Liver (tissue), 9 donors: ENCODE measurements around the gene PRODH. TPM values are rescaled to one million over a fixed set of nuclear protein-coding genes. Genes with fewer than 3 reads are reported as not detected.
"Not testable (repeated sequence)": the region's sequence is repeated elsewhere in the genome, so short reads cannot be mapped to it uniquely, and the experiment has no call there.

Experiments used
- DNase-seq: peaks from one replicate; pipeline ENCODE4 v3.0.0-alpha.2; 2017; ENCODE audit warnings: low spot score
- H3K27ac ChIP-seq, 2 donors: one replicate each; pipeline ENCODE4 v1.7.0; 2013; ENCODE audit warnings: inconsistent platforms in 2 of 2, low read length in 2 of 2, control low read depth in 1 of 2, low read depth in 1 of 2, mild to moderate bottlenecking in 1 of 2
- H3K27me3 ChIP-seq, 4 donors: one replicate each; pipeline versions ENCODE4 v1.6.1 to v1.7.0; 2013; ENCODE audit warnings: low read length in 3 of 4, inconsistent platforms in 1 of 4, mild to moderate bottlenecking in 1 of 4, moderate library complexity in 1 of 4; ENCODE audit not compliant: control insufficient read depth in 4 of 4, insufficient read depth in 4 of 4
- H3K36me3 ChIP-seq, 4 donors: one replicate each; pipeline versions ENCODE4 v1.6.1 to v1.7.0; 2013; ENCODE audit warnings: low read length in 3 of 4, mild to moderate bottlenecking in 3 of 4, low read depth in 1 of 4, moderate library complexity in 1 of 4; ENCODE audit not compliant: control insufficient read depth in 4 of 4, insufficient read depth in 3 of 4
- H3K4me1 ChIP-seq, 4 donors: one replicate each; pipeline versions ENCODE4 v1.6.1 to v1.7.0; 2013; ENCODE audit warnings: low read length in 3 of 4, mild to moderate bottlenecking in 3 of 4, moderate library complexity in 1 of 4; ENCODE audit not compliant: control insufficient read depth in 4 of 4, insufficient read depth in 4 of 4
- H3K4me3 ChIP-seq, 3 donors: one replicate each; pipeline versions ENCODE4 v1.6.1 to v1.7.0; 2013; ENCODE audit warnings: low read length in 3 of 3, control low read depth in 1 of 3, low read depth in 1 of 3, mild to moderate bottlenecking in 1 of 3
- H3K9ac ChIP-seq, 2 donors: one replicate each; pipeline ENCODE4 v1.7.0; 2013; ENCODE audit warnings: low read length in 2 of 2, mild to moderate bottlenecking in 2 of 2, moderate library complexity in 2 of 2, control low read depth in 1 of 2, low read depth in 1 of 2
- H3K9me3 ChIP-seq, 4 donors: one replicate each; pipeline versions ENCODE4 v1.6.1 to v1.7.0; 2013; ENCODE audit warnings: low read length in 3 of 4; ENCODE audit not compliant: control insufficient read depth in 4 of 4
- NR2F2 ChIP-seq: IDR thresholded peaks from 2 replicates; pipeline ENCODE4 v1.6.1; 2016; ENCODE audit warnings: antibody characterized with exemption
- WGBS: extraction: QIAGEN DNeasy Blood & Tissue Kit; methylation state at CpG from one replicate; pipeline ENCODE4 v1.1.7; 2013; 5-methylcytosine and 5-hydroxymethylcytosine counted together
- polyA plus RNA-seq, 2 donors: library from polyadenylated mRNA; stranded (reverse) in 1 of 2; unstranded in 1 of 2; fragments of 200-250 nt in 1 of 2; fragments of >200 nt in 1 of 2; fragmentation: Nextera tagmentation in 1 of 2; extraction: Ambion mirVana in 1 of 2; gene quantifications; one replicate each; pipeline versions ENCODE4 v1.2.1 to v1.2.3, GENCODE V29; 2013 to 2015
- total RNA-seq, 2 donors: library from RNA; depleted of rRNA; stranded (reverse); fragments of >200 nt; gene quantifications; one replicate each; pipeline ENCODE4 v1.2.3, GENCODE V29; 2014
- donor health status: healthy.
- donor health status: healthy.
- donor health status: healthy.
- donor health status: healthy.
- donor health status: healthy.

Gene PRODH
- total and polyA plus RNA-seq, 4 donors: 1.2 to 4.1 (median 1.6) TPM; not detected in 1

DNA sequence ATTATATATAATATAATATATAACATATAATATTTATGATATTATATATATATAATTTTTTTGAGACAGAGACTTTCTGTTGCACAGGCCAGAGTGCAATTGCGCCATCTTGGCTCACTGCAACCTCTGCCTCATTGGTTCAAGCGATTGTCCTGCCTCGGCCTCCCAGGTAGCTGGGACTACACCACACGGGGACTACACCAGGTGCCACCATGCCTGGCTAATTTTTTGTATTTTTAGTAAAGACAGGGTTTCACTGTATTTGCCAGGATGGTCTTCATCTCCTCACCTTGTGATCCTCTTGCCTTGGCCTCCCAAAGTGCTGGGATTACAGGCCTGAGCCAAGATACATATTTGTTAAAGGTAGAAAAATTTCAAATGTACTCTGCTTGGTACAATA, 42.3 kb downstream of the PRODH start:
- not testable (repeated sequence) for H3K27ac ChIP-seq, H3K27me3 ChIP-seq, H3K4me3 ChIP-seq, DNase-seq, H3K4me1 ChIP-seq, H3K9me3 ChIP-seq, H3K9ac ChIP-seq, H3K36me3 ChIP-seq
- WGBS: no CpG with 5 or more reads among the region's 4 CpGs

DNA sequence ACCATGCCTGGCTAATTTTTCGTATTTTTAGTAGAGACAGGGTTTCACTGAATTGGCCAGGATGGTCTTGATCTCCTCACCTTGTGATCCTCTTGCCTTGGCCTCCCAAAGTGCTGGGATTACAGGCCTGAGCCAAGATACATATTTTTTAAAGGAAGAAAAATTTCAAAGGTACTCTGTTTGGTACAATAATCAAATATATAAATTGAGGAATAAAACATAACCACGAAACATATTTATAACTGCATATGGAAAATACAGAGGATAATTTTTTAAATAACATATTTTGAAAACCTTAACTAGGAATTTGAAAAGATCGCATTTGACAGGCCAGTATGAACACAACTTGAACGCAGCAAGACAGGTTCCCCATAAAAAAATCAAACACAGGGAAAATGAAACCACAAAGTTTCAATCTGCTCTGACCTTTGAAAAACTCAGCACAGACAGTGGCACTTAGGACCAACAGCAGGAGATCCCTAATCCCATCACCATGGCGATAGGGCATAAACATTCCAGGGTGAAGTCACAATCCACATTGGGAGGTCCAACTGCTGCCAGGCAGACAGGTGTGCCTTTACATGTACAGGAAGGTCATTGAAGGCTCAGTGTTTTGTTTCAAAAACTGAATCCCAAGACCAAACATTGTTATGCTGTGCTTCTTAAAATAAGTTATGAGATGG, 45.4 kb downstream of the PRODH start:
- H3K36me3 ChIP-seq, H3K4me3 ChIP-seq, H3K9ac ChIP-seq, H3K4me1 ChIP-seq, DNase-seq, H3K27ac ChIP-seq, H3K27me3 ChIP-seq, H3K9me3 ChIP-seq: not testable (repeated sequence)
- no CpG with 5 or more reads among the region's 5 CpGs for WGBS

DNA sequence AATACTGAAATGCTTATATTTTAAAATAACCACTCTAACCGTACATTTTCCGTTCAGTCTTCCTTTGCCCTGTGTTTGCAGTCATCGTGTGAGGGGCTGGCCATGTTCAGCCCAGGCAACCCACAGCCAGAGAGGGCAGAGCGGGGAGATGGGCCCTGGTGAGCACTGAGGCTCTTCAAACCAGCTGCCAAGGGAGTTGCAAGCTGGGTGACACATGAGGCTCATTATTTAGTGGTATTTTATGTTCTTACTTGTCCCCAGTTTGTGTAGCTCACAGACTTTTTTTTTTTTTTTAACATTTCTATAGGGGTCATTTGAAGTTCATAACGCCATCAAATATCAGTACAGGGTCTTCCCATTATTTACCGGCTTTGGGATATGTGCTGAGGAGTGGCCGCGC, 48.0 kb downstream of the PRODH start:
- WGBS: 58% methylated on average over 1 of the region's 8 CpGs
- Histone ChIP-seq H3K9ac (no peak overlapping the region), H3K27me3 (no peaks in the 10 kb centered on the region), H3K9me3 (no peaks in the 10 kb centered on the region), H3K27ac (no peak overlapping the region), H3K4me3 (no peak overlapping the region), H3K4me1 (no peaks in the 10 kb centered on the region), H3K36me3 (no peaks in the 10 kb centered on the region)
- TF ChIP-seq NR2F2: no peak
- DNase-seq: no peak

DNA sequence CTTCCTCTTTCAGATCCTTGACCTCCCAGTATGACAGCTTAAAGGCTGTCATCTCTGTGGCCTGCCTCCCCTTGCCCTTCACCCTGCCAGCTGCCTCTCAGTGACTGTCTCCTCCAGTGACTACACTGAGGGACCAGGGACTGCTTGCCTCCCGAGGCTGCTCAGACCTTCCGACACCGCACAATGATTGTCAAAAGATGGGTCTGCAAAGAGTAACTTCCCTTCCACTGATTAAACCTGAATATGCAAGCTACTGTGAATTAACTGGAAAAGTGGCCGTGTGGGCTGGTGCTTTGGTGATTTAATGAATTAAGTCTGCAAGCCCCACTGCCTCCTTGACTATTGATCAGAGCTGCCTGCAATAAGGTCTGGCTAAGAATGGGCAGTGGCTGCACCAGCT, 51.6 kb downstream of the PRODH start:
- not testable (repeated sequence) for H3K27me3 ChIP-seq, H3K9ac ChIP-seq, H3K4me1 ChIP-seq, H3K4me3 ChIP-seq, H3K9me3 ChIP-seq, DNase-seq, H3K27ac ChIP-seq, H3K36me3 ChIP-seq
- 87% methylated on average over 4 of the region's 4 CpGs for WGBS

DNA sequence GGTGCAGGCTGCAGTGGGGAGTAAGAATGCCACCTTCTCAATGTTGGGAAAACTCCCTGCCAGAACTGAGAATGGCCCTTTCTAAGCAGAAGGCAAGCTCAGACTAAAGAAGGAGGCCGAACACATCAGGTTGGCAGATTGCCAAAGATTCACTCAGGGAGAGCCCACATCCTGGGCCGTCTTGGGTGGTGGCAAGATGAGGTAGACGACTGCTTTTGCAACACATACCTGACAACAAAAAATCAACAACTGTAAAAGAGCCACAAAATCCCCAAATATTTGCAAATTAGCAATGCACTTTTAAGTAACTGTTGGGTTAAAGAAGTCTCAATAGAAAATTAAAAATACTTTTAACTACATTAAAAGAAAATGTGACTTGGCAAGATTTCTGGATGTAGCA, 54.8 kb downstream of the PRODH start:
- H3K9ac ChIP-seq, H3K4me1 ChIP-seq, H3K9me3 ChIP-seq, H3K27me3 ChIP-seq, DNase-seq, H3K27ac ChIP-seq, H3K4me3 ChIP-seq, H3K36me3 ChIP-seq: not testable (repeated sequence)
- 41% methylated on average over 3 of the region's 3 CpGs for WGBS

Other genes starting within 250 kb of the PRODH start
- gene DGCR6, start 30.0 kb downstream of the PRODH start, total RNA-seq: 1 to 10 TPM in 1 of 2 donors, under 1 TPM in 1; 0.92 to 1.0 TPM
- gene DGCR6, start 30.0 kb downstream of the PRODH start, polyA plus RNA-seq: 1 to 10 TPM; 1.3 to 1.5 TPM
- 10 to 100 TPM; 21.3 to 30.0 TPM for gene DGCR2, start 186.1 kb upstream of the PRODH start, total RNA-seq
- gene DGCR2, start 186.1 kb upstream of the PRODH start, polyA plus RNA-seq: 10 to 100 TPM; 11.2 to 20.9 TPM
- under 1 TPM in 1 of 2 donors, not detected in 1; 0.08 TPM for gene TSSK2, start 195.0 kb upstream of the PRODH start, total RNA-seq
- gene TSSK2, start 195.0 kb upstream of the PRODH start, polyA plus RNA-seq: not detected
- 1 to 10 TPM; 2.2 to 5.6 TPM for gene ESS2, start 208.4 kb upstream of the PRODH start, total RNA-seq
- 1 to 10 TPM; 2.8 to 5.7 TPM for gene ESS2, start 208.4 kb upstream of the PRODH start, polyA plus RNA-seq
- not detected for gene GSC2, start 214.0 kb upstream of the PRODH start, total RNA-seq
- gene GSC2, start 214.0 kb upstream of the PRODH start, polyA plus RNA-seq: not detected
- gene SLC25A1, start 242.4 kb upstream of the PRODH start, total RNA-seq: 10 to 100 TPM; 59.5 to 76.1 TPM
- gene SLC25A1, start 242.4 kb upstream of the PRODH start, polyA plus RNA-seq: 10 to 100 TPM; 71.6 to 78.3 TPM